MG63 (cell line): ENCODE data around the gene DNAH12. TPM values are rescaled to one million over a fixed set of nuclear protein-coding genes. Genes with fewer than 3 reads are reported as not detected.
"Not testable (repeated sequence)": the region's sequence is repeated elsewhere in the genome, so short reads cannot be mapped to it uniquely, and the experiment has no call there.

Experiments used
- DNase-seq: peaks from one replicate; pipeline ENCODE4 v3.0.0-alpha.2; 2020
- H3K27me3 ChIP-seq: fragments of 250-450 bp; sonication (Bioruptor Pico); 2 replicates; pipeline ENCODE4 v1.5.1; 2020; ENCODE audit warnings: mild to moderate bottlenecking, moderate library complexity
- H3K36me3 ChIP-seq: fragments of 250-450 bp; sonication (Bioruptor Pico); 2 replicates; pipeline ENCODE4 v1.5.1; 2020; ENCODE audit warnings: mild to moderate bottlenecking, moderate library complexity
- H3K4me3 ChIP-seq: fragments of 250-450 bp; sonication (Bioruptor Pico); 2 replicates; pipeline ENCODE4 v1.5.1; 2020; ENCODE audit warnings: mild to moderate bottlenecking, moderate library complexity
- H3K9me3 ChIP-seq: fragments of 250-450 bp; sonication (Bioruptor Pico); 2 replicates; pipeline ENCODE4 v1.5.1; 2020; ENCODE audit warnings: mild to moderate bottlenecking, moderate library complexity
- total RNA-seq: library from RNA; depleted of rRNA; stranded (reverse); fragments of >200 nt; shearing (Covaris generic); gene quantifications from 2 replicates; pipeline ENCODE4 v1.2.3, GENCODE V29; 2014; ENCODE audit warnings: low replicate concordance

Gene DNAH12
- total RNA-seq, 1 experiment from 2014 or later = not detected

GRCh38 chr3:57555306-57555705 lies 11.2 kb upstream of the DNAH12 start:
- Histone ChIP-seq H3K4me3 (peak overlapping the region; percentile 72), H3K27me3 (no peaks in the 10 kb centered on the region), H3K9me3 (no peaks in the 10 kb centered on the region), H3K36me3 (peaks cover 16% of the 10 kb centered on the region)
- no peak for DNase-seq

- H3K4me3 ChIP-seq = no peak overlapping the region
- no peaks in the 10 kb centered on the region for H3K27me3 ChIP-seq
- no peak for DNase-seq
- H3K9me3 ChIP-seq = no peaks in the 10 kb centered on the region
- H3K36me3 ChIP-seq = no peaks in the 10 kb centered on the region
Measured at GRCh38 chr3:57546616-57547015, 2.5 kb upstream of the DNAH12 start.

- H3K36me3 ChIP-seq = no peaks in the 10 kb centered on the region
- H3K27me3 ChIP-seq = no peaks in the 10 kb centered on the region
- DNase-seq = no peak
- no peak overlapping the region for H3K4me3 ChIP-seq
- no peaks in the 10 kb centered on the region for H3K9me3 ChIP-seq
Measured at GRCh38 chr3:57545636-57546268, 1.6 kb upstream of the DNAH12 start.

- Histone ChIP-seq H3K27me3 (no peaks in the 10 kb centered on the region), H3K9me3 (no peaks in the 10 kb centered on the region), H3K4me3 (no peak overlapping the region), H3K36me3 (no peaks in the 10 kb centered on the region)
- no peak for DNase-seq
Measured at GRCh38 chr3:57538465-57538864, 5.7 kb downstream of the DNAH12 start.

GRCh38 chr3:57530071-57530608 lies 14.0 kb downstream of the DNAH12 start:
- Histone ChIP-seq H3K4me3 (no peak overlapping the region), H3K36me3 (no peaks in the 10 kb centered on the region), H3K27me3 (no peaks in the 10 kb centered on the region), H3K9me3 (no peaks in the 10 kb centered on the region)
- DNase-seq = no peak

- no peak for DNase-seq
- no peaks in the 10 kb centered on the region for H3K9me3 ChIP-seq
Measured at GRCh38 chr3:57518276-57518915, 25.7 kb downstream of the DNAH12 start.

GRCh38 chr3:57512166-57512565 lies 32.0 kb downstream of the DNAH12 start:
- DNase-seq = no peak
- H3K9me3 ChIP-seq = no peaks in the 10 kb centered on the region
- H3K27me3 ChIP-seq = no peaks in the 10 kb centered on the region
- no peaks in the 10 kb centered on the region for H3K36me3 ChIP-seq
- H3K4me3 ChIP-seq = no peak overlapping the region

More at GRCh38 chr3:57518276-57518915, 25.7 kb downstream of the DNAH12 start:
- no peaks in the 10 kb centered on the region for H3K27me3 ChIP-seq
- H3K4me3 ChIP-seq = no peak overlapping the region
- H3K36me3 ChIP-seq = no peaks in the 10 kb centered on the region

- Histone ChIP-seq H3K27me3 (no peaks in the 10 kb centered on the region), H3K9me3 (no peaks in the 10 kb centered on the region), H3K36me3 (no peaks in the 10 kb centered on the region), H3K4me3 (no peak overlapping the region)
- no peak for DNase-seq
Measured at GRCh38 chr3:57505901-57506300, 38.2 kb downstream of the DNAH12 start.

- no peak for DNase-seq
- Histone ChIP-seq H3K9me3 (no peaks in the 10 kb centered on the region), H3K27me3 (no peaks in the 10 kb centered on the region), H3K36me3 (no peaks in the 10 kb centered on the region), H3K4me3 (no peak overlapping the region)
Measured at GRCh38 chr3:57500506-57500905, 43.6 kb downstream of the DNAH12 start.

- Histone ChIP-seq H3K9me3 (no peaks in the 10 kb centered on the region), H3K36me3 (no peaks in the 10 kb centered on the region), H3K4me3 (no peak overlapping the region), H3K27me3 (no peaks in the 10 kb centered on the region)
- no peak for DNase-seq
Measured at GRCh38 chr3:57497904-57498303, 46.2 kb downstream of the DNAH12 start.

- Histone ChIP-seq H3K27me3 (no peaks in the 10 kb centered on the region), H3K9me3 (no peaks in the 10 kb centered on the region), H3K4me3 (no peak overlapping the region), H3K36me3 (no peaks in the 10 kb centered on the region)
- DNase-seq = no peak
Measured at GRCh38 chr3:57484563-57484962, 59.6 kb downstream of the DNAH12 start.

GRCh38 chr3:57477193-57477592 lies 67.0 kb downstream of the DNAH12 start:
- not testable (repeated sequence) for DNase-seq, H3K9me3 ChIP-seq, H3K27me3 ChIP-seq, H3K36me3 ChIP-seq, H3K4me3 ChIP-seq

GRCh38 chr3:57464801-57465200 lies 79.3 kb downstream of the DNAH12 start:
- no peak for DNase-seq
- Histone ChIP-seq H3K27me3 (no peaks in the 10 kb centered on the region; the same call in 1 of the 2 replicates), H3K9me3 (no peaks in the 10 kb centered on the region), H3K4me3 (no peak overlapping the region), H3K36me3 (no peaks in the 10 kb centered on the region)

- H3K27me3 ChIP-seq = peaks cover 5% of the 10 kb centered on the region
- H3K9me3 ChIP-seq = no peaks in the 10 kb centered on the region
- H3K4me3 ChIP-seq = no peak overlapping the region
- H3K36me3 ChIP-seq = no peaks in the 10 kb centered on the region
- no peak for DNase-seq
Measured at GRCh38 chr3:57464011-57464410, 80.1 kb downstream of the DNAH12 start.

- Histone ChIP-seq H3K36me3 (no peaks in the 10 kb centered on the region), H3K27me3 (peaks cover 3% of the 10 kb centered on the region; the same call in 1 of the 2 replicates), H3K4me3 (no peak overlapping the region), H3K9me3 (no peaks in the 10 kb centered on the region)
- no peak for DNase-seq
Measured at GRCh38 chr3:57451150-57451846, 92.8 kb downstream of the DNAH12 start.

GRCh38 chr3:57449276-57449847 lies 94.8 kb downstream of the DNAH12 start:
- H3K36me3 ChIP-seq, H3K9me3 ChIP-seq, H3K4me3 ChIP-seq, DNase-seq, H3K27me3 ChIP-seq: not testable (repeated sequence)

- H3K4me3 ChIP-seq, H3K36me3 ChIP-seq, DNase-seq, H3K27me3 ChIP-seq, H3K9me3 ChIP-seq: not testable (repeated sequence)
Measured at GRCh38 chr3:57448489-57448888, 95.7 kb downstream of the DNAH12 start.
